Gastroesophageal sphincter (tissue), 4 donors: Measurements from ENCODE around the gene MIX23. TPM values are rescaled to one million over a fixed set of nuclear protein-coding genes. Genes with fewer than 3 reads are reported as not detected.

Experiments
- ATAC-seq: fragments of 150-250 bp; one replicate; pipeline ENCODE4 v1.9.1; 2016; ENCODE audit warnings: mild to moderate bottlenecking, moderate library complexity
- H3K27ac ChIP-seq, 4 donors: fragments of 200-600 bp; sonication (generic) in 3 of 4; 1 replicate in 3 of 4; 2 replicates in 1 of 4; pipeline ENCODE4 v1.5.1; 2016 to 2019
- H3K27me3 ChIP-seq: fragments of 200-600 bp; sonication (generic); one replicate; pipeline ENCODE4 v1.5.1; 2019
- H3K36me3 ChIP-seq, 2 donors: fragments of 200-600 bp; sonication (generic); one replicate each; pipeline ENCODE4 v1.5.1; 2019; ENCODE audit warnings: control low read depth in 1 of 2
- H3K4me1 ChIP-seq, 3 donors: fragments of 200-600 bp; sonication (generic); 1 replicate in 2 of 3; 2 replicates in 1 of 3; pipeline ENCODE4 v1.5.1; 2016 to 2019; ENCODE audit warnings: control low read depth in 2 of 3
- H3K4me3 ChIP-seq, 2 donors: fragments of 200-600 bp; sonication (generic); one replicate each; pipeline ENCODE4 v1.5.1; 2019; ENCODE audit warnings: mild to moderate bottlenecking in 1 of 2, moderate library complexity in 1 of 2
- H3K9me3 ChIP-seq, 3 donors: fragments of 200-600 bp; sonication (generic); one replicate each; pipeline ENCODE4 v1.5.1; 2017 to 2019; ENCODE audit warnings: control low read depth in 2 of 3
- CTCF ChIP-seq, 4 experiments: fragments of 200-600 bp in 2 of 4; fragments of 450-650 bp in 2 of 4; sonication (generic) in 1 of 4; IDR thresholded peaks; one replicate each; pipeline ENCODE4 v1.5.1; 2017 to 2019; ENCODE audit warnings: antibody characterized with exemption in 4 of 4, mild to moderate bottlenecking in 2 of 4, moderate library complexity in 2 of 4
- EP300 ChIP-seq: sonication (generic); formaldehyde crosslinking; IDR thresholded peaks from one replicate; pipeline ENCODE4 v1.6.1; 2017; ENCODE audit warnings: antibody characterized with exemption, mild to moderate bottlenecking
- POLR2A ChIP-seq, 2 donors: fragments of 450-650 bp; IDR thresholded peaks; one replicate each; pipeline ENCODE4 v1.6.1; 2017; ENCODE audit warnings: antibody characterized with exemption in 2 of 2, mild to moderate bottlenecking in 2 of 2, moderate library complexity in 1 of 2
- POLR2AphosphoS5 ChIP-seq: sonication (generic); formaldehyde crosslinking; IDR thresholded peaks from one replicate; pipeline ENCODE4 v1.6.1; 2017; ENCODE audit warnings: antibody characterized with exemption
- WGBS, 2 donors: methylation state at CpG; one replicate each; pipeline ENCODE4 v1.1.5; 2018; ENCODE audit warnings: low coverage in 1 of 2; 5-methylcytosine and 5-hydroxymethylcytosine counted together
- small RNA-seq, 4 donors: library from RNA; depleted of rRNA; stranded (forward); fragments of <200 nt; gene quantifications; one replicate each; pipeline ENCODE3, GENCODE V24; 2016
- total RNA-seq, 4 donors: library from RNA; depleted of rRNA; stranded (reverse); fragments of >200 nt; gene quantifications; one replicate each; pipeline ENCODE4 v1.1.0, GENCODE V29; 2016

MIX23 gene
- total RNA-seq, 4 donors from 2014 or later: 8.2 to 23.8 (median 16.1) TPM

- H3K4me1 ChIP-seq: no peaks in the 10 kb centered on the region
- 11 to 25% methylated on average over 1 of the region's 1 CpG for WGBS, 2 donors
Measured at GRCh38 chr3:122310361-122310760, 72.7 kb downstream of the MIX23 start.

More at GRCh38 chr3:122310361-122310760, 72.7 kb downstream of the MIX23 start:
- ATAC-seq: no peak
- H3K36me3 ChIP-seq: no peaks in the 10 kb centered on the region
- H3K27me3 ChIP-seq: peaks cover 5% of the 10 kb centered on the region
- H3K27ac ChIP-seq: no peak overlapping the region
- TF ChIP-seq POLR2A (IDR thresholded peaks at IDR 0.05) (no peak), EP300 (no peak), POLR2AphosphoS5 (no peak), CTCF (IDR thresholded peaks at IDR 0.05) (no peak)
- H3K4me3 ChIP-seq: no peak overlapping the region
- no peaks in the 10 kb centered on the region for H3K9me3 ChIP-seq

Small RNA genes lying within 50 kb of the gene (small RNA-seq; reads per million reads assigned to genes)
- 0 reads per million in 4 donors for gene AC083798.1

Other genes starting within 250 kb of the MIX23 start
- under 1 TPM in 1 of 4 donors, not detected in 3; 0.04 TPM for gene CASR, start 199.6 kb downstream of the MIX23 start, total RNA-seq
- gene CSTA, start 58.0 kb downstream of the MIX23 start, total RNA-seq: 10 to 100 TPM in 1 of 4 donors, 1 to 10 TPM in 2, under 1 TPM in 1; 0.69 to 95.6 (median 5.3) TPM
- 10 to 100 TPM; 32.7 to 46.5 (median 43.7) TPM for gene FAM162A, start 951 bp upstream of the MIX23 start, total RNA-seq
- 1 to 10 TPM; 3.7 to 7.5 (median 4.1) TPM for gene WDR5B, start 32.8 kb upstream of the MIX23 start, total RNA-seq
- gene KPNA1, start 131.7 kb upstream of the MIX23 start, total RNA-seq: 10 to 100 TPM; 39.8 to 61.3 (median 41.3) TPM
- gene PARP9, start 181.1 kb upstream of the MIX23 start, total RNA-seq: 10 to 100 TPM; 21.0 to 28.6 (median 24.0) TPM
- 10 to 100 TPM; 23.7 to 24.6 (median 24.2) TPM for gene DTX3L, start 181.1 kb upstream of the MIX23 start, total RNA-seq
- gene PARP15, start 194.4 kb upstream of the MIX23 start, total RNA-seq: 1 to 10 TPM in 2 of 4 donors, under 1 TPM in 1, not detected in 1; 0.42 to 2.7 (median 1.1) TPM